HG02938 (cell line): ENCODE data around the gene CENPC.

Experiments
- ATAC-seq: cut with Tn5 transposase; IDR thresholded peaks from one replicate; pipeline ENCODE4 v1.9.1; 2021; ENCODE audit warnings: mild to moderate bottlenecking, moderate library complexity; ENCODE audit not compliant: unreplicated experiment

CENPC gene

GRCh38 chr4:67430989-67431388 is 114.3 kb downstream of the CENPC start:
- no peak for ATAC-seq

GRCh38 chr4:67428819-67429218 is 116.5 kb downstream of the CENPC start:
- ATAC-seq: no peak
